Right lobe of liver (tissue), 4 donors: ENCODE measurements around the gene SLC9A5.

ENCODE experiments used
- POLR2A ChIP-seq: fragments of 450-650 bp; IDR thresholded peaks from one replicate; pipeline ENCODE4 v1.6.1; 2017; ENCODE audit warnings: antibody characterized with exemption, mild to moderate bottlenecking
- TF ChIP-seq, protein P1 (sequence below), 4 donors: fragments of 200-600 bp in 3 of 4; fragments of 450-650 bp in 1 of 4; IDR thresholded peaks; one replicate each; pipeline versions ENCODE4 v1.5.1 to v1.8.0; 2016 to 2022; ENCODE audit warnings: antibody characterized with exemption in 4 of 4, mild to moderate bottlenecking in 2 of 4
- donor health status: DM: no; HTN: no; CAD: no.
- donor health status: DM: no; HTN: no; CAD: no.
- donor health status: DM: no; HTN: yes; CAD: no.

GRCh38 chr16:67213197-67214019, 35.4 kb upstream of the SLC9A5 start:
- TF ChIP-seq, protein P1, sequence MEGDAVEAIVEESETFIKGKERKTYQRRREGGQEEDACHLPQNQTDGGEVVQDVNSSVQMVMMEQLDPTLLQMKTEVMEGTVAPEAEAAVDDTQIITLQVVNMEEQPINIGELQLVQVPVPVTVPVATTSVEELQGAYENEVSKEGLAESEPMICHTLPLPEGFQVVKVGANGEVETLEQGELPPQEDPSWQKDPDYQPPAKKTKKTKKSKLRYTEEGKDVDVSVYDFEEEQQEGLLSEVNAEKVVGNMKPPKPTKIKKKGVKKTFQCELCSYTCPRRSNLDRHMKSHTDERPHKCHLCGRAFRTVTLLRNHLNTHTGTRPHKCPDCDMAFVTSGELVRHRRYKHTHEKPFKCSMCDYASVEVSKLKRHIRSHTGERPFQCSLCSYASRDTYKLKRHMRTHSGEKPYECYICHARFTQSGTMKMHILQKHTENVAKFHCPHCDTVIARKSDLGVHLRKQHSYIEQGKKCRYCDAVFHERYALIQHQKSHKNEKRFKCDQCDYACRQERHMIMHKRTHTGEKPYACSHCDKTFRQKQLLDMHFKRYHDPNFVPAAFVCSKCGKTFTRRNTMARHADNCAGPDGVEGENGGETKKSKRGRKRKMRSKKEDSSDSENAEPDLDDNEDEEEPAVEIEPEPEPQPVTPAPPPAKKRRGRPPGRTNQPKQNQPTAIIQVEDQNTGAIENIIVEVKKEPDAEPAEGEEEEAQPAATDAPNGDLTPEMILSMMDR (IDR thresholded peaks at IDR 0.05) = no peak
- TF ChIP-seq POLR2A = no peak
